CD4-positive, alpha-beta T cell treated with Interferon gamma for 1 hour (primary cell): Measurements from ENCODE around the gene P2RX6.
"Not testable (repeated sequence)": the region's sequence is repeated elsewhere in the genome, so short reads cannot be mapped to it uniquely, and the experiment has no call there.

ENCODE experiments used
- DNase-seq: peaks from one replicate; pipeline ENCODE4 v3.0.0-alpha.2; 2020

P2RX6 gene

DNA sequence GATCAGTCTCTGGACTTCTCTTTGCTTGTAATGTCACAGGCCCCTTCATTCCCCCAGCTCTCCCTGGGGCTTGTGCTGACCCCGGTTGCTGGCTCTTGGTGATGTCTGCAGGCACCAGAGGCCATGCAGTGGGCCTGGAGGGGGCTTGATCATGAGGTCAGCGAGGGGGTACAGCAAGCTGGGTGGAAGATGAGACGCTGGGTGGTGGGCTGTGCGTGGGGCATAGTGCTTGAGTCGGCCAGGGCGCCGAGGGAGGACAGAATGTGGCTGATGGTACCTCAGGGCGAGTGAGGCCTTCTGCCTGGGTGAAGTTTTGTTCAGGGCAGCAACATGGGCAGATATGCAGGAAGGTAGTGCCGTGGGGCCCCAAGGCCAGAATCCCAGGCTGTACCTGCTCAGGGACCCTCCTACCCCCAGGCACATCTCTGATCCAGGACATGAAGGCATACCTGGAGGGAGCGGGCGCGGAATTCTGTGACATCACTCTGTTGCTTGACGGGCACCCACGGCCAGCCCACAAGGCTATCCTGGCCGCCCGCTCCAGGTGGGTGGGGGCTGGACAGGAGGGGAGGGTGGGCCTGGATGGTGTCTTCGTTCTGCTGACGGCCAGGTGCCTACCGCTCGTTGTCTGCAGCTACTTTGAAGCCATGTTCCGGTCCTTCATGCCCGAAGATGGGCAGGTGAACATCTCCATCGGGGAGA is 19.5 kb upstream of the P2RX6 start:
- DNase-seq: no peak

- DNase-seq: no peak
Measured at GRCh38 chr22:20996031-20996410, 18.9 kb upstream of the P2RX6 start.

- no peak for DNase-seq
Measured at GRCh38 chr22:20996598-20997535, 18.1 kb upstream of the P2RX6 start.

GRCh38 chr22:20997536-20998257 is 17.3 kb upstream of the P2RX6 start:
- DNase-seq: no peak

GRCh38 chr22:20998411-20999336 is 16.3 kb upstream of the P2RX6 start:
- DNase-seq: no peak

DNA sequence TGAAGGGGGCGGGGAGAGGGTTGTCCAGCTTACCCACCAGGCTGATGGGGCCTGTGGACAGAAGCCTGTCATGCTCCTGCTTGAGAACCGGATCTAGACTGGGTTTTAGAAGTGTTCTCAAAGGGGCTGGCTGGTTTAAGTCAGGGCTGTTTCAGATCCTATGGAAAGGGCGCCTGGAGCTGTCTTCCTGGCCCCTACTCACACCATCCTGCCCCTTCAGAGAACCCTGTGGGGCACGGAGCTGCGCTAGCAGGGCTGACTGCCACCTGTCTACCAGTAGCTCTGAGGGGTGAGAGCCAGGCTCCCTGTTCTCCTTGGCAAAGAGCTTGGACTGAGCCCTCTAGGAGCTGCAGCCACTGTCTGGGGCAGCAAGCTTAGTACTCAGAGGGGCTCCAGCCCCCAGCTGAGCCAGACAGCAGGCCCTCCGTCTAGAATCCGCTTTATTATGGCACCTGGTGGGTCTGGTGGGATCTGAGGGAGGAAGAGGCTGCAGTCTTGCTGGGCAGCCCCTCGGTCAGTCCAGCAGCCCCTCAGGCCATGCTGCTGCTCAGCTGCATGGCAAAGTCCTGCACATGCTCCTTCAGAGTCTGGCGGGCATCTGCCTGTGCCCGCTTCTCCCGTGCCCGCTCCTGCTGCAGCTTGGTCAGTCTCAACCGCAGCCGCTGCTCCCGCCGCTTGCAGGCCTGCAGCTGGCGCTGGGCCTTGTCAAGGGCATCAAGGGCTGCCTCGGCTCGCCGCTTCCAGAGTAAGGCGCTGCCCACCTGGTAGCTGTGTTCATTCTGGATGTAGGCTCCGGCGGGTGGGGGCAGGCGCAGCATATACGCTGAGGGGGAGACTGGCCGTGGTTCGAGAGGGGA is 15.4 kb upstream of the P2RX6 start:
- no peak for DNase-seq

GRCh38 chr22:21000207-21000986 is 14.6 kb upstream of the P2RX6 start:
- DNase-seq: no peak

DNA sequence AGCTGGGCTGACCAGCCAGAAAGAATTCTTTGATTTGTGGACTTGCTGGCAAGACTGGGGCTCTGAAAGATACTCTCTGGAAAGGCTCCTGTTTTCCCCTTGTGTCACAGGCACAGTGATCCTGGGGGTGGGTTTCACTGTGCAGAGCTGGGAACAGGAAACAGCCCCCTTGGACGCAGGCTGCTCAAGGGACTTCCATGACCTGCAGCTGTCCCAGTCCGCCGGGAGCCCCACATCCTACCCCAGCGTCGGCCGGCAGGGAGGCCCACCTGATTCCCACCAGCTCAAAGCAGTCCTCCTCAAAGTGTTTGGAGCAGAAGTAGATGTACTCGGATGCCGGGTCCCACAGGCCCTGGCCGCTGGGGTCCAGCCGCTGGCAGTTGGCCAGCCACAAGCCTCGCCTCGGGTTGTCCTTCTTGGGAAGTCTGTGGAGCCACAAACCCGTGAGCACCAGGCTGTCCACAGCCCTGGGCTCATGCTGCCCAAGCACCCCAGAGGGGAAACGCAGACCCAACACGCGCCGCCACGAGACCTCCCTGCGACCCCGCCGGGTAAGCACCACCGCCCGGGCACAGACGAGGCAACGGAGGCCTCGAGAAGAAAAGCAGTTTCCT is 13.9 kb upstream of the P2RX6 start:
- DNase-seq: no peak

DNA sequence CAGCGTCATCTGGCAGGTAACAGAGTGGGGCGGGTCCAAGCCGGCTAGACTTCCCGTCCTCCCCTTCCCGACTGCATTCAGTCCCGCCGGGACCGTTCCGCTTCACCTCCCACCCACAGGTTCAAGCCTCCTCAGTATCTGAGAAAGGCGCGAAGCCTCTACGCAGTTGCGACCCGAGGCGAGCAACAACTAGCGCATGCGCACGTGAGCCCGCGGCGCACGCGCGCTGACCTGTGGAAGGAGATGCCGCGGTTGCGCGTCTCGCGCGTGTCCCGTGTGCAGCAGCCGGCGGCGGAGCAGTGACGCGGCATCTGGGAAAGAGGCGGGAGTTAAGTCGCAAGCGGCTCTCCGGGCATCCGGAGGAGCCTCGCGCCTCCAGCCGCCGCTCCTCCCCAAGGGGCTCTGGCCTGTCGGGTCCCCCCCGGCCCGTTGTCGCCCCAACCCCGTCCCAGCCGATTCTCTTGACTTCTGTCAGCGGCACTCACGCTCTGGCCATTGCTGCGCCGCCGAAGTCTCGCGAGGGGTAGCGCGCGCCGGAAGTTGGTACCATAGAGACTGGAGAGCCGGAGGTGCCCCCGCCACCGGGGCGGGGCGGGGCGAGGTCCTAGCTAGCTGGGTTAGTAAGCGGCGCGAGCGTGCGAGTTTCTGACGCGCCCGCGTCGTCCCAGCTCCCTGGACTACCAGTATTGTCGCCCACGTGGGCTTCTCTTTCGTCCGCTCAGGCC is 13.2 kb upstream of the P2RX6 start, which contains the start of gene THAP7:
Gene THAP7 (minus strand): TSS at position 518 of the 725 bp plus-strand sequence. CDS start 207 bp downstream, at position 311.
- peak; percentile 96 for DNase-seq

DNA sequence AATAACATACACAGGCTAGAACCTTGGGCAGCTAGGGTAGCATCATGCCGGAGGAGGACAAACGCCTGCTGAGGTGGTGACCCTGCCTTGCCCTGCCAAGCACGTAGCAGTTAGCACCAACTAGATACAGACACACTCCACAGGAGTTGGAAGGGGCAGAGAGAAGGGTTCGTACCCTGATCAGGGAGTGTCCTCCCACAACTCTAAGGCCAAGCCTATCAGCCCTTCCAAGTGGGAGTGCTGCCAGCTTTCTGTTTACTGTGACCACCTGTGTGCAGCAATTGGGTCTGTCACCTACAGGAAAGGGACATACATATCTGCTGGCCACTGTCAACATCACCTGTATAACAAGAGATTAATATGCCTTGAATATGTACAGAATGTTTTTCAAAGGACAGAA is 11.2 kb upstream of the P2RX6 start:
- no peak for DNase-seq

GRCh38 chr22:21009208-21009607 is 5.8 kb upstream of the P2RX6 start:
- DNase-seq: not testable (repeated sequence)

DNA sequence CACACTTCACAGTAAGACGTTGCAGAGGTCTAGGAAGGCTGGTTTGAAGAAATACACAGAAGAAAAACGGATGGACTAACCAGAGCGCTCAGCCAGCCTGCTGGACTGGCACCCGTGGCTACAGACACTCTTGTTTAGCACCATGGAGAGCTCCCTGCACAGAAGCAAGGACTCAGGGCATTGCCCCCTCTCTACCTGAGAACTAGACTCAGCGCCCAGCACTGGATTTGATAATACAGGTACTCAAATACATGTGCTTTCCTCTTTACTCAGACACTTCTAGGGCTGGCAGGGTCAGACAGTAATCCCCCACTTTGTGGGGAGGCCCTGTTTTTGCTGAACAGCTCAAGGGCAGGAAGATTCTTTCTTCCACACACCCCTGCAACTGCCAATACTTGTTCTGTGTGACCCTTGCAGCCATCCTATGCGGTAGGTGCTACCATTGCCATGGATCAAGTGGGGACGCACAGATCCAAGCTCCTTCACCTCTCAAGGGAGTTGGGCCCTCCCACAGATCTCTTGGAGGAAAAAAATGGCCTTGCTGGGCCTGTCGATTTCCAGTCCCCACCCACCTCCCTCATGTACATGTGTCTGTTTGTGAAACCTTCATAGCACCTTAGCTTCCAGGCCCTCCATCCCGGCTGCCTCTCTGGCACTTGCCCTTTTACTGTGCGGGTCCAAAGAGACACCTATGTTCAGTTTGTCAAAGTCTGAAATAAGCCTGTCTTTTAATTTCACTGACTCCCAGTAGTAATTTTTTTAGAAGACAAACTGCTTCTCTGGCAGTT is 5.1 kb upstream of the P2RX6 start:
- no peak for DNase-seq

- DNase-seq: no peak
Measured at GRCh38 chr22:21010426-21011113, 4.4 kb upstream of the P2RX6 start.

GRCh38 chr22:21012446-21013407 is 2.2 kb upstream of the P2RX6 start:
- no peak for DNase-seq

DNA sequence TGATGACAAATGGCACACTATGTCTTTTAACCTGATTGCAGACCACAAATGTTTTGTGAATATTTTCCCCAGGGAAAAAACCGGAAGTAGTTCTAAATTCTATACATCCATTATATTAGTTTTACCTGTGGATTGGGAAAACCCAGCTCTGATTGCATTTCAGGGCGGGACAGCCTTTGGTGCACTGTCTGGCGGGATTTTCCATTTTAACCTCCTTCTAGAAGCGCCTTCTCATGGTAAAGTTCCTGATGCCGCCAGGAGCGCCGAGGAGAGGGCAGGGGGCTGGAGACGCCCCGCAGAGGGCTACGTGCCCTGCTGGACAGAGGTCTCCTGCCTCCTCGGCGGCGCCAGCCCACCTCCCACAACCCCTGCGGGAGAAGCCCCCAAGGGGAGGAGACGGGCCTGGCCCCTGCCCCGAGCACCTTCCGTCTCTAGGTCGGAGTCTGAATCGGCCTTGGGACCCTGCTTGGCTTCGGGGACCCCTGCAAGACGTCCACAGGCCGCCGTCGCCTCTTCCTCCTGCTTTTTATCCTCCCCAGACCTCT is 1.2 kb upstream of the P2RX6 start:
- no peak for DNase-seq

DNA sequence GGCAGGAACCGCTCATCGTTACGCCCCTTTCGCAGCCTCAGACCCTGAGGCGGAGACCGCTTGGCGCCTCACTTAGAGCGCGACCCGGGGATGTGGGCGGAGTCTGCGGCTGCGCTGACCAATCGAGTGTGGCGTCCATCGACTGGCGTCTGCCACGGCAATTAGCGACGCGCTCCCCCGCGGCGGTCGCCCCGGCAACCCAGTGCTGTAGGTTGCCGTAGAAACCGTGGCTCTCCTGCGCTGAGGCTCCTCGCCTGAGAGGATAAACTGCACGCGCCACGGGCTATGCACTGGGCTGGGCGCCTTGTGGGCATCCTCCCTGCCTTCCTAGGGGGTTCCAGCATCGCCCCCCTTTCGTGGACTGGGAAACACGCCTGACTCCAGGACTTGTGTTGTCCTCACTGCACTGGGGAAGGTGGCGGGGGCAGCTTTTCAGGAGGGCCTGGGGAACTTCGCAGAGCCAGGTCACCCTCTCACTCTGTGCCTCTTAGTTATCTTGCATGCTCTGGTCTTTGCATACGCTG is 701 bp upstream of the P2RX6 start:
- DNase-seq: peak; percentile 93
